Chondrocyte (in vitro differentiated cells): Measurements from ENCODE around the gene PIGX. TPM values are rescaled to one million over a fixed set of nuclear protein-coding genes. Genes with fewer than 3 reads are reported as not detected.
A peak's percentile ranks its signal among the peaks of the same experiment; 100 is the strongest.
"Not testable (repeated sequence)": the region's sequence is repeated elsewhere in the genome, so short reads cannot be mapped to it uniquely, and the experiment has no call there.

Experiments used
- DNase-seq: peaks from one replicate; pipeline ENCODE4 v3.0.0; 2021; ENCODE audit warnings: mixed read lengths, low spot score
- H3K27ac Mint-ChIP-seq: one replicate; pipeline ENCODE4 v1.8.0; 2021; ENCODE audit warnings: mild to moderate bottlenecking, moderate library complexity, mixed read lengths; ENCODE audit not compliant: unreplicated experiment
- H3K27me3 Mint-ChIP-seq: 2 replicates; pipeline ENCODE4 v1.8.0; 2021; ENCODE audit warnings: low read depth, mixed read lengths
- H3K36me3 Mint-ChIP-seq: 2 replicates; pipeline ENCODE4 v1.8.0; 2021; ENCODE audit warnings: low read depth, mixed read lengths
- H3K4me1 Mint-ChIP-seq: 2 replicates; pipeline ENCODE4 v1.8.0; 2021; ENCODE audit warnings: low read depth, mild to moderate bottlenecking, mixed read lengths
- H3K4me3 Mint-ChIP-seq: one replicate; pipeline ENCODE4 v1.8.0; 2021; ENCODE audit warnings: mild to moderate bottlenecking, moderate library complexity, mixed read lengths; ENCODE audit not compliant: unreplicated experiment
- H3K9me3 Mint-ChIP-seq: 2 replicates; pipeline ENCODE4 v1.8.0; 2021; ENCODE audit warnings: low read depth, mixed read lengths
- total RNA-seq: library from RNA; stranded (reverse); gene quantifications from 3 replicates; pipeline ENCODE4 v1.2.1, GENCODE V29; 2021
- TF ChIP-seq, protein P1 (sequence below): fragments of 200-600 bp; sonication (generic); IDR thresholded peaks from 2 replicates; pipeline ENCODE4 v1.5.0; 2021; ENCODE audit warnings: antibody characterized with exemption, mild to moderate bottlenecking, moderate library complexity

The PIGX gene
- total RNA-seq, 1 donor from 2014 or later: 27.2 TPM

- Mint-ChIP-seq H3K4me3 (peak within 1 kb of the TSS; percentile 97), H3K9me3 (peaks cover 4% of the 10 kb centered on the region), H3K36me3 (peaks cover 4% of the 10 kb centered on the region), H3K27ac (peak within 1 kb of the TSS; percentile 100), H3K27me3 (no peaks in the 10 kb centered on the region), H3K4me1 (peaks cover 27% of the 10 kb centered on the region)
- DNase-seq: peak; percentile 96
- TF ChIP-seq, protein P1, sequence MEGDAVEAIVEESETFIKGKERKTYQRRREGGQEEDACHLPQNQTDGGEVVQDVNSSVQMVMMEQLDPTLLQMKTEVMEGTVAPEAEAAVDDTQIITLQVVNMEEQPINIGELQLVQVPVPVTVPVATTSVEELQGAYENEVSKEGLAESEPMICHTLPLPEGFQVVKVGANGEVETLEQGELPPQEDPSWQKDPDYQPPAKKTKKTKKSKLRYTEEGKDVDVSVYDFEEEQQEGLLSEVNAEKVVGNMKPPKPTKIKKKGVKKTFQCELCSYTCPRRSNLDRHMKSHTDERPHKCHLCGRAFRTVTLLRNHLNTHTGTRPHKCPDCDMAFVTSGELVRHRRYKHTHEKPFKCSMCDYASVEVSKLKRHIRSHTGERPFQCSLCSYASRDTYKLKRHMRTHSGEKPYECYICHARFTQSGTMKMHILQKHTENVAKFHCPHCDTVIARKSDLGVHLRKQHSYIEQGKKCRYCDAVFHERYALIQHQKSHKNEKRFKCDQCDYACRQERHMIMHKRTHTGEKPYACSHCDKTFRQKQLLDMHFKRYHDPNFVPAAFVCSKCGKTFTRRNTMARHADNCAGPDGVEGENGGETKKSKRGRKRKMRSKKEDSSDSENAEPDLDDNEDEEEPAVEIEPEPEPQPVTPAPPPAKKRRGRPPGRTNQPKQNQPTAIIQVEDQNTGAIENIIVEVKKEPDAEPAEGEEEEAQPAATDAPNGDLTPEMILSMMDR: peak; percentile 49
Measured at GRCh38 chr3:196739671-196740480, 27.7 kb downstream of the PIGX start, which contains the start of gene PAK2. PAK2 (plus strand) TSS chr3:196739857; CDS start chr3:196782647, 42,790 bp downstream.

DNA sequence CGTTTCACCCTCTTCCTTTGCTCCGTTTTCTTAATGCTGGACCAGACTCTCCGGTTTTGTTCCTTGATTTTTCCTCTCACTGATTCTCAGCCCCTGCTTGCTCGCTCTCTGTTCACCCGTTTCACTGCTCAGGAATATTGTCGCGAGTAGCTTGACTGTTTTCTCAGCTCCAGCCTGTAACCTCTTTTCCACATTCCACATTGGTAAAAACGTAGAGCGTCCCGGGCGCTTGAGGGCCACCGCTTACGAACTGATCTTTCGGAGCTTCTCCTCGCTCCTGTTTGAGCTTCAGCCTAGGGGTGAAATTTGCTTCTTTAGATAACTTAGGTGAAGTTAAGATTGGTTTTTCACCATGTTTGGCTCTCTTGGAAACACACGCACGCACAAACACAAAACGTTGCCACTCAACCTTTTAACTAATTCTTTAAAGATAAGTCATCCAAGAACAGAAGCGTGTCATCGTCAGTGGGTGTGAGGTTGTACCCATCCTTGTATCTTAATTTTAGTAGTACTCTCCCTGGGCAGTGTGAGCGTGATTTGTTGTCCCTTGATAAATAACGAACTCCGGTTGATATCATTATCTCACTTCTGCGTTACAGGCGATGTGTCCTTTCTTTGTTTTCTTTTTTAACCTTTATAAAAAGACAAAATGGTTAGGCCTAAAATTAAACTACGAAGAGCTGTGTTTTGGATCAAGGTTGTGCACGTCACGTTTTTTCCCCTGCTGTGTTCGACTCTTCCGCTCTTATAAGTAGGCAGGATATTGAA, 28.5 kb downstream of the PIGX start:
- TF ChIP-seq, protein P1: no peak
- Mint-ChIP-seq H3K4me3 (peak overlapping the region; percentile 97), H3K4me1 (peaks cover 29% of the 10 kb centered on the region), H3K27me3 (no peaks in the 10 kb centered on the region), H3K27ac (peak overlapping the region; percentile 100), H3K9me3 (peaks cover 4% of the 10 kb centered on the region), H3K36me3 (peaks cover 4% of the 10 kb centered on the region)
- no peak for DNase-seq

DNA sequence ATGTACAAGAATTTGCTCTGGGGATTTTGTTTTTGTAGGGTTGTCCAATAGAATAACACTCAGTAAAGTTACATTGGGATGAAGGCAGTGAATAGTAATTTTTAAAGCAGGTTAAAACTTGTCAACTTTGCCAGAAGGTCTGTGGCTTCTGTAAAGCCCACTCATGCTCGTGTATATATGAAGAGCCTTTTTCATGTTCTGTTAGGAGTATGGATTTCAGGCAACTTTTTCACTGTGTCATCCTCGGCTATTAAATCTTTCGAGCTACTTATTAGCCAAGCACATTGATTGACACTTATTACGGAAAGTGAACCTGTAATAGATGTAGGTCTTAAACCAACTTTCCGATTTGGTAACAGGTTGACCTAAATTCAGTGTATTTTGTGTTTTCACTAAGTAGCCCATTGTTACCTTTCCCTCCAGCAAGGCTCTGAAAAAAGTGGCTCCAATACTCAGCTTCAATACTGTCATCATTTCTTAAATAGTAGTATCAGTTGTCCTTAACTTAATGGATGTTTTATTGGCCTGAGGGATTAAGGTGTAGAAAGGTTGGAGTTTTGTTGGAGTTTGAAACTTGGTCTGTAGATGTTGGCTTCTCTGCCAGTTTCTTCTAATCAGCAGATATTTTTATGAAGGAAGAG, 29.2 kb downstream of the PIGX start:
- peaks cover 4% of the 10 kb centered on the region for H3K36me3 Mint-ChIP-seq
- no peaks in the 10 kb centered on the region for H3K27me3 Mint-ChIP-seq
- H3K4me1 Mint-ChIP-seq: peaks cover 28% of the 10 kb centered on the region
- DNase-seq: no peak
- TF ChIP-seq, protein P1: no peak
- peaks cover 4% of the 10 kb centered on the region for H3K9me3 Mint-ChIP-seq
- peak overlapping the region; percentile 97 for H3K4me3 Mint-ChIP-seq
- H3K27ac Mint-ChIP-seq: peak overlapping the region; percentile 100

DNA sequence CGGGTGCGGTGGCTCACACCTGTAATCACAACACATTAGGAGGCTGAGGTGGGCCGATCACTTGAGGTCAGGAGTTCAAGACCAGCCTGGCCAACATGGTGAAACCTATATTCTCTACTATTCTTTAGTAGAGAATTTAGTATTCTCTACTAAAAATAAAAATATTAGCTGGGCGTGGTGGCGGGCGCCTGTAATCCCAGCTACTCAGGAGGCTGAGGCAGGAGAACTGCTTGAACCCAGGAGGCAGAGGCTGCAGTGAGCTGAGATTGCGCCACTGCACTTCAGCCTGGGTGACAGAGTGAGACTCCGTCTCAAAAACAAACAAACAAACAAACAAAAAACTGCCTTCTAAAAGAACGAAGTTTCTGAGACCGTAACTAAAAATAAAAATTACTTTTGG, 31.4 kb downstream of the PIGX start:
- not testable (repeated sequence) for H3K27ac Mint-ChIP-seq, H3K4me3 Mint-ChIP-seq

DNA sequence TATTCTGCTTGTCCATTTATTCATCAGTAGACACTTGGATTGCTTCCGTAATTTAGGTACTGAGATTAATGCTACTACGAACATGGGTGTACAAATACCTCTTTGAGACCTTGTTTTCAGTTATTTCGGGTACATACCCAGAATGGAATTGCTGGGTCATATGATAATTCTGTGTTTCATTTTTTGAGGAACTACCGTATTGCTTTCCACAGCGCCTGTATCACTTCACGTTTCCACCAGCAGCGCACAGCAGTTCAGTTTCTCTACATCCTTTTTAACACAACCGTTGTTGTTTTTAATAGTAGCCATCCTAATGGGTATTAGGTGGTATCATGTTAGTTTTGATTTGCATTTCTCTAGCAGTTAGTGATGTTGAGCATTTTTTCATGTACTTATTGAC, 36.9 kb downstream of the PIGX start:
- TF ChIP-seq, protein P1: no peak
- Mint-ChIP-seq H3K27me3 (no peaks in the 10 kb centered on the region), H3K27ac (no peak overlapping the region), H3K9me3 (peaks cover 8% of the 10 kb centered on the region), H3K4me3 (no peak overlapping the region), H3K36me3 (peaks cover 9% of the 10 kb centered on the region), H3K4me1 (peaks cover 24% of the 10 kb centered on the region)
- no peak for DNase-seq

More for the DNA sequence above, 31.4 kb downstream of the PIGX start:
- not testable (repeated sequence) for H3K36me3 Mint-ChIP-seq, H3K9me3 Mint-ChIP-seq, DNase-seq, H3K27me3 Mint-ChIP-seq
- peaks cover 28% of the 10 kb centered on the region for H3K4me1 Mint-ChIP-seq
